GM10847 (cell line): ENCODE data around the gene C1orf115.

Experiments
- POLR2A ChIP-seq: IDR thresholded peaks from 2 replicates; pipeline ENCODE4 v1.6.1; 2011; ENCODE audit not compliant: insufficient read length; ENCODE audit errors: extremely low read depth

C1orf115 gene

GRCh38 chr1:220689666-220690065, 497 bp upstream of the C1orf115 start:
- TF ChIP-seq POLR2A: no peak

GRCh38 chr1:220691053-220691684, 1.0 kb downstream of the C1orf115 start:
- TF ChIP-seq POLR2A: no peak

DNA sequence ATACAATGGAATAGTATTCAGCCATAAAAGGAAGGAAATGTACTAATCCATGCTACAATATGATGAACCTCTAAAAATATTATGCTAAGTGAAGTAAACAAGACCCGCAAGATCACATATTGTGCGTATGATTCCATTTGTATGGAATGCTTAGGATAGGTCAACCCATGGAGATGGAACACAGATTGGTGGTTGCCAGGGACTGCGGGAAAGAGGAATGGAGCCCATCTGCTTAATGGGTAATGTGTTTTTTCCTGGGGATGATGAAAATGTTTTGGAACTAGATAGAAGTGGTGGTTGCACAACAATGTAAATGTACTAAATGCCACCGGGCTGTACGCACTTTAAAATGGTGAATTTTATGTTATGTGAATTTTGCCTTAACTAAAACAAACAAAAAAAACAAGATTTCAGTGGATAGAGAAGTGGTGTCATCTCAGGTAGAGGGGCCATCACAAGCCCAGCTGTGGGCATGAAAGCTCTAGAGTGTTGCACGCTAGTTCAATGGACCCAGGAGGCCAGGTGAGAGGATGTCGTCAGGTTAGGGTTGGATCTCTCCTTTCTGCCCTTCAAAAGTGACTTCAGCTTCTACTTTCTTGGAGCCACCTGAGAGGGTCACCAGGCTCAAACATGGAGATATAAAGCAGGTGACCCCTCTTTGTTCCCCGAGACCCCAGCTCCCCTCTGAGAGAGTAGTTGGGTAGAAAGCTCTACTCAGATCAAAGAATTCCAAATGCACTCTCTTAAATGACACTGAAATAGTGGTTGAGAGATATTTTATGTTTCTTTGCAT, 2.5 kb downstream of the C1orf115 start:
- TF ChIP-seq POLR2A: no peak

DNA sequence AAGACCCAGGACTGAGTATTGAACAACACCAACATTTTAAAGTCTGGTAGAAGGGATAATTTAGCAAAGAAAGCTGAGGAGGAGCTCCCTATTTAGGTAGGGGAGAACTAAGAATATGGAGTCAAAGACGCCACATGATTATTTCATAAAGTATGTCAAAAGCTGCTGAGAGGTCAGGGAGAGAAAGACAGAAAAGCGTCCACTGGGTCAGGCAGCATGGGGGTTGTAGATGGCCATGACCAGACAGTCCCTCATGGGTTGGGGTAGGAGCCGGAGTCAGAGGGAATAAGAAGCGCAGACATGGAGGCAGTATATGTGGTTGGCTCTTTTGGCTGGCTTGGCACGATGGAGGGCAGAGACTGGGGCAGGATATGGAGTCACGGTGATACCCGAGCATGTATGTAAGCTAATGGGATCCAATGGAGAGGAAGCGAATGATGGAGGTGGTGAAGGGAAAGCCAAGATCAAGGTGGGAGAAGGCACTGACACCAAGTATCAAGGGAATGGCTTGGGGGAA, 4.8 kb downstream of the C1orf115 start:
- no peak for TF ChIP-seq POLR2A

DNA sequence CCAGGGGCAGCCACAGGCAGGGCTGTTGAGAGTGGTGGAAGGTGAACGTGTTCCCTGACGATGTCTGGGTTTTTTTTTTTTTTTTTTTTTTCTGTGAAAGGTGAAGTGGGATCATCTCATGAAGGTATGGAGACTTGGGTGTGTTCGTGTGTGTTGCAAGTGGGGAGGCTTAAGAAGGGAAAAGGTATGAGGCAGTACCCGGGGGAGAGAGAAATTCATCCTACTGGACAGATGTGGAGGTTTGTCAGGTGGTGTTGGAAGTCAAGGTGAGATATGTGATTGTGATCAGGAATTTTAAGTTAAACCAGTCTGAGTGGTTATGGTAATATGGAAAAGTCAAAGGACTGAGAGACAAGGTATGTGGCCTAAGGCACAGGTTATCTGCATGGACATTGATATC, 5.3 kb downstream of the C1orf115 start:
- no peak for TF ChIP-seq POLR2A

DNA sequence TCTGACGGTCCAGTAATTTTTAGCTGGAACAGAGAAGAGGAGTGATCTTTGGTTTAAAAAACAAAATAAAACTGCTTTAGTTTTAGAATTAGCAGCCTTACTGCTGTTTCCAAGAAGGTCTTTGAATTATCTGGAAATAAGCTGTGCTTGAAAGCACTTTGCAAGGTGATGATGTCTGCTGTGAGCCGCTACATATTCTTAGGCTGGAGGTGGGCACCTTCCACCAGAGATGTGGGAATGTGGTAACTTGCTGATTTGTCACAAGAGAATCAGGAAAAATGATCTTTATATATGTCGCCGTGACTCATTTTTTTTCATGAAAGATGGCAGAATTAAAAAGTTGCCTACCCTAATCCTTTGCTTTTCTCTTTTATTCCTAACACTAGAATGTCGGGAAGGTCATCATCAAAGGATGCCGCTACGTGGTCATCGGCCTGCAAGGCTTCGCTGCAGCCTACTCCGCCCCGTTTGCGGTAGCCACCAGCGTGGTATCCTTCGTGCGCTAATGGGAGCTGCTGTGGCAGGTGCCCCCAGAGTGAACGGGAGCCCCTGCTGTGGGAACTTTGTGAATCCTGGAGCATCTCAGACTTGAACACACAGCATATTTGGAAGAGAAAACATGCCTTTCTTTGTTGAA, 6.2 kb downstream of the C1orf115 start:
- TF ChIP-seq POLR2A: no peak

GRCh38 chr1:220696863-220697231, 6.7 kb downstream of the C1orf115 start:
- no peak for TF ChIP-seq POLR2A

GRCh38 chr1:220697326-220697725, 7.2 kb downstream of the C1orf115 start:
- TF ChIP-seq POLR2A: no peak

DNA sequence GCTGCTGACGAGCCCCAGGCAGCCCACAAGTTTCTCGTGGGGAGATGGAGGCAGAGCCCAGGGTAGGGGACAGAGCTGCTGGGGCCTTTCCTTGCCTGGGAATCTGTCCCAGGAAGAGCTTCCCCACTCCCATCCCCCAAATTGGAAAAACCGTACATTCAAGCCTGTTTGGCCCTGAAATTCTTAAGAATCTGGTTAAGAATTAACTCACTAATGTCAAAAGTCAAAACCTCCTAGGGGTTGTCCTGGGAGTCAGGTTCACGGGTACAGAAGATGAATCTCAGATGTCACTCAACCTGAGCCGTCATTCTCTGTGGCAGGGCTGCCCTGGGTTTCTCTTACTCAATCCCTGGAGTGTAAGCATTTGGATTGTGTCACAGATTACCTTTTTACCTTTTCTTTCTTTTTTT, 8.4 kb downstream of the C1orf115 start:
- no peak for TF ChIP-seq POLR2A

GRCh38 chr1:220699044-220699443, 8.9 kb downstream of the C1orf115 start:
- no peak for TF ChIP-seq POLR2A

GRCh38 chr1:220700556-220701179, 10.5 kb downstream of the C1orf115 start:
- TF ChIP-seq POLR2A: no peak

- no peak for TF ChIP-seq POLR2A
Observed at GRCh38 chr1:220701974-220702373, 11.8 kb downstream of the C1orf115 start.

DNA sequence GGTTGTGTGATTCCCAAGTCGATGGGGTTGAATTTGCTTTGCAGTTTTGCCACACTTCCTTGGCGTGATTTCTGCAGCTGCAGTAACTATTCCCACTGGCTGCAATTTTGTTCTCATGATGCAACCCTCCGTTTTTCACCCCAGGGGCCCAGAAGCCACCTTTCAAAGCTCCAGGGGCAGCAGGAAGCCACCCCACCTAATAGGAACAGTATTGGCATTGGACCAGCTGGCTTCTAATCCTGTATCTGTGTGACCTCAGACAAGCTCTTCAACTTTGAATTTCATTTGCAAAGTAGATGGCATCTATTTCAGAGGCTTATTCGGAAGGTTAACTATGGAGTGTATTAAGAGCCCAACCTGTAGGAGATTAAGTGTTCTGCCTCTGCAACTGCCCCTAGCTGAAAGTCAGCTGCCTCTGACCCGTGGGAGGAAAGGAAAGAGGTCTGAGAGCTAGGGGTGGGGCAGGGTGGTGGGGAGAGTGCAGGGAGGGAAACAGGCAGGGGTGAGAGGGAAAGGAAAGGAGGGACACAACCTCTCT, 12.6 kb downstream of the C1orf115 start:
- no peak for TF ChIP-seq POLR2A

DNA sequence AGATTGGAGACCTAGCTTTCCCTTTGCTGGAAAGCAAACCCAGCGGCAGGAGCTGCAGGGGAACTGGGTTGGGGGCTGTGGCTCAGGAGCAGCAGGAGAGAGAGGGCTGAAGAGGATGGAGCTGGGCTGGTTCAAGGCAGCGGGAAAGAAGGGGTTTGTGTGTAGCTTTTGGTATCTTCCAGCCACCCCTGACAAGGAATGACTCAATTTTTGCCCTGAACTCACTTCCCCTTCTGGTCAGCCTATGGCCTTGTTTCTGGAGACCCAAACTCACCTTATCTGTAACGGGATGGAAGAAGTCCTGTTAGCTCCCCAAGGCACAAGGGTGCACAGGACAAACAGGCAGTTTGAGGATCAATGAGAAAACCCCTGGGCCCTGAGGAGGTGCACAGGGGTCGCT, 13.1 kb downstream of the C1orf115 start:
- no peak for TF ChIP-seq POLR2A

GRCh38 chr1:220705782-220706181, 15.6 kb downstream of the C1orf115 start:
- TF ChIP-seq POLR2A: no peak
